IMR-90 (cell line): ENCODE data around the gene TMC1. TPM values are rescaled to one million over a fixed set of nuclear protein-coding genes. Genes with fewer than 3 reads are reported as not detected.

ENCODE experiments used
- ATAC-seq: fragments of 200-7000 bp; cut with Tn5 transposase; 2 replicates; pipeline ENCODE4 v1.9.1; 2020; ENCODE audit warnings: low read depth, mild to moderate bottlenecking, moderate library complexity
- BruUV-seq: library from RNA; stranded (reverse); fragments of 400-500 nt; replicated peaks from 2 replicates; lab custom pipeline; 2021; lab: Mats Ljungman, UMichigan
- CTCF ChIA-PET: fragments of 300-600 bp; formaldehyde crosslinking; extraction: SDS; loops from one replicate; lab custom pipeline; 2021; ENCODE audit warnings: antibody characterized with exemption; lab: Yijun Ruan, JAX
- POLR2A ChIA-PET: fragments of 300-600 bp; sonication (Branson Sonifier 250); formaldehyde crosslinking; loops from one replicate; lab custom pipeline; 2022; ENCODE audit warnings: antibody characterized with exemption; ENCODE audit not compliant: unreplicated experiment; lab: Charles Lee
- DNase-seq: peaks from one replicate; pipeline ENCODE4 v3.0.0; 2013
- H2AFZ ChIP-seq: replicated peaks from 2 replicates; pipeline ENCODE3; 2013; ENCODE audit warnings: low read length, mild to moderate bottlenecking; ENCODE audit not compliant: poor library complexity
- H2AK5ac ChIP-seq: 2 replicates; pipeline ENCODE4 v1.6.1; 2013; ENCODE audit warnings: low read depth, low read length, inconsistent platforms
- H2AK9ac ChIP-seq: replicated peaks from 2 replicates; pipeline ENCODE3; 2013; ENCODE audit warnings: mild to moderate bottlenecking, low read depth, low read length, moderate library complexity; ENCODE audit not compliant: poor library complexity
- H2BK120ac ChIP-seq: 2 replicates; pipeline ENCODE4 v1.6.1; 2013; ENCODE audit warnings: low read depth, low read length, inconsistent platforms
- H2BK15ac ChIP-seq: 3 replicates; pipeline ENCODE4 v1.6.1; 2013; ENCODE audit warnings: low read depth, low read length, inconsistent platforms
- H2BK20ac ChIP-seq: 2 replicates; pipeline ENCODE4 v1.6.1; 2013; ENCODE audit warnings: low read depth, mild to moderate bottlenecking, inconsistent platforms, low read length, moderate library complexity
- H2BK5ac ChIP-seq: 2 replicates; pipeline ENCODE4 v1.6.1; 2013; ENCODE audit warnings: mild to moderate bottlenecking, low read depth, low read length, inconsistent platforms; ENCODE audit not compliant: poor library complexity, severe bottlenecking
- H3K14ac ChIP-seq: replicated peaks from 2 replicates; pipeline ENCODE4 v1.6.1; 2013; ENCODE audit warnings: low read depth, low read length, inconsistent platforms
- H3K18ac ChIP-seq: 2 replicates; pipeline ENCODE4 v1.6.1; 2013; ENCODE audit warnings: low read depth, low read length, control low read depth
- H3K23ac ChIP-seq: 2 replicates; pipeline ENCODE4 v1.6.1; 2013; ENCODE audit warnings: low read depth, low read length, inconsistent platforms
- H3K27ac ChIP-seq: 2 replicates; pipeline ENCODE4 v1.5.1; 2013; ENCODE audit warnings: mild to moderate bottlenecking, control low read depth, low read length; ENCODE audit not compliant: insufficient read depth
- H3K27me3 ChIP-seq: 2 replicates; pipeline ENCODE4 v1.6.1; 2013; ENCODE audit warnings: low read length; ENCODE audit not compliant: control insufficient read depth, insufficient read depth
- H3K36me3 ChIP-seq: 2 replicates; pipeline ENCODE4 v1.6.1; 2013; ENCODE audit warnings: low read length, mixed read lengths; ENCODE audit not compliant: control insufficient read depth, insufficient read depth
- H3K4ac ChIP-seq: 2 replicates; pipeline ENCODE4 v1.6.1; 2013; ENCODE audit warnings: low read depth, low read length, inconsistent platforms
- H3K4me1 ChIP-seq: 2 replicates; pipeline ENCODE4 v1.6.1; 2013; ENCODE audit warnings: low read length, mixed read lengths; ENCODE audit not compliant: control insufficient read depth, insufficient read depth
- H3K4me2 ChIP-seq: 2 replicates; pipeline ENCODE4 v1.6.1; 2013; ENCODE audit warnings: low read depth, mild to moderate bottlenecking, control low read depth, low read length, moderate library complexity
- H3K4me3 ChIP-seq: 2 replicates; pipeline ENCODE4 v1.5.1; 2013; ENCODE audit warnings: low read depth, mild to moderate bottlenecking, control low read depth, low read length, moderate library complexity; ENCODE audit not compliant: insufficient read depth
- H3K56ac ChIP-seq: 2 replicates; pipeline ENCODE4 v1.6.1; 2013; ENCODE audit warnings: low read length, inconsistent platforms; ENCODE audit not compliant: insufficient read depth; ENCODE audit errors: extremely low read depth
- H3K79me1 ChIP-seq, 2 experiments: 2 replicates each; pipeline ENCODE4 v1.6.1; 2013; ENCODE audit warnings: low read length in 2 of 2, inconsistent platforms in 1 of 2, low read depth in 1 of 2
- H3K9ac ChIP-seq: 2 replicates; pipeline ENCODE4 v1.6.1; 2013; ENCODE audit warnings: low read depth, low read length, control low read depth
- H3K9me1 ChIP-seq: 2 replicates; pipeline ENCODE4 v1.6.1; 2013; ENCODE audit warnings: low read length, inconsistent platforms; ENCODE audit not compliant: insufficient read depth
- H3K9me3 ChIP-seq: 2 replicates; pipeline ENCODE4 v1.6.1; 2013; ENCODE audit warnings: low read length; ENCODE audit not compliant: control insufficient read depth, insufficient read depth
- H4K20me1 ChIP-seq: 2 replicates; pipeline ENCODE4 v1.6.1; 2013; ENCODE audit warnings: low read length, inconsistent platforms; ENCODE audit not compliant: insufficient read depth
- H4K5ac ChIP-seq: 2 replicates; pipeline ENCODE4 v1.6.1; 2013; ENCODE audit warnings: mild to moderate bottlenecking, low read depth, low read length, control low read depth
- H4K8ac ChIP-seq, 2 experiments: 2 replicates each; pipeline ENCODE4 v1.6.1; 2013; ENCODE audit warnings: low read depth in 2 of 2, low read length in 2 of 2, control low read depth in 1 of 2, inconsistent platforms in 1 of 2
- H4K91ac ChIP-seq: 2 replicates; pipeline ENCODE4 v1.6.1; 2013; ENCODE audit warnings: low read depth, low read length, inconsistent platforms; ENCODE audit not compliant: insufficient read depth
- BHLHE40 ChIP-seq: fragments of 150-350 bp; IDR thresholded peaks from 2 replicates; pipeline ENCODE4 v1.6.1; 2016; ENCODE audit warnings: mild to moderate bottlenecking, low read depth, low read length
- ELK1 ChIP-seq: fragments of 150-350 bp; IDR thresholded peaks from 2 replicates; pipeline ENCODE4 v1.6.1; 2016; ENCODE audit warnings: low read depth, mild to moderate bottlenecking, low read length, moderate library complexity, borderline replicate concordance
- MAZ ChIP-seq: IDR thresholded peaks from 2 replicates; pipeline ENCODE4 v1.6.1; 2012; ENCODE audit warnings: low read depth, mild to moderate bottlenecking, low read length, improper control_type of control experiment, moderate library complexity, borderline replicate concordance
- RAD21 ChIP-seq: IDR thresholded peaks from 2 replicates; pipeline ENCODE4 v1.6.1; 2012; ENCODE audit warnings: low read length, improper control_type of control experiment
- RCOR1 ChIP-seq: IDR thresholded peaks from 2 replicates; pipeline ENCODE4 v1.6.1; 2012; ENCODE audit warnings: mild to moderate bottlenecking, low read length, improper control_type of control experiment; ENCODE audit not compliant: insufficient replicate concordance
- WGBS, 2 experiments: methylation state at CpG; one replicate each; pipeline versions ENCODE4 v1.1.5 to v1.1.7; 2013; ENCODE audit warnings: missing lambda C conversion rate in 2 of 2; ENCODE audit not compliant: insufficient read length in 1 of 2; ENCODE audit errors: extremely low coverage in 2 of 2; 5-methylcytosine and 5-hydroxymethylcytosine counted together
- dilution Hi-C: fragments of 300-500 bp; cut with HindIII; formaldehyde crosslinking; loops from one replicate; pipeline ENCODE4 v1.14.3; 2018; ENCODE audit warnings: low sequenced_read_pairs; ENCODE audit not compliant: unreplicated experiment
- in situ Hi-C: fragments of 300-500 bp; cut with MboI; formaldehyde crosslinking; loops from 3 replicates; pipeline ENCODE4 v1.14.3; 2019; ENCODE audit warnings: low sequenced_read_pairs, inconsistent platforms, mixed read lengths
- intact Hi-C: fragments of 100-400 bp; cut with micrococcal nuclease; formaldehyde crosslinking; loops from 2 replicates; pipeline ENCODE4 v1.10.0; 2022
- polyA plus RNA-seq, 3 experiments: library from polyadenylated mRNA; depleted of rRNA; stranded (reverse); fragments of >200 nt; gene quantifications; 2 replicates each; pipeline ENCODE4 v1.2.3, GENCODE V29; 2012; ENCODE audit warnings: low replicate concordance in 1 of 3
- total RNA-seq: library from RNA; depleted of rRNA; stranded (reverse); fragments of >200 nt; gene quantifications from 2 replicates; pipeline ENCODE4 v1.2.3, GENCODE V29; 2012

Gene TMC1
- total and polyA plus RNA-seq, 2 of the 4 experiments (the other 2 are of a cell fraction) = not detected

GRCh38 chr9:72590824-72591223, 69.4 kb downstream of the TMC1 start:
- DNase-seq (no peak), ATAC-seq (no peak)
- peaks cover 11% of the 10 kb centered on the region for H3K4me1 ChIP-seq
- TF ChIP-seq RAD21 = no peak
- no peak for TF ChIP-seq MAZ
- TF ChIP-seq RCOR1 = no peak
- TF ChIP-seq BHLHE40 = no peak
- no peak for TF ChIP-seq ELK1
- peak overlapping the region; percentile 57; the same call in 1 of the 2 replicates for H3K14ac ChIP-seq
- peak overlapping the region; percentile 52 for H2AK9ac ChIP-seq
- H4K5ac ChIP-seq = peak overlapping the region; percentile 16; the same call in 1 of the 2 replicates
- peak overlapping the region; percentile 49; the same call in 1 of the 2 replicates for H2AK5ac ChIP-seq
- no peak overlapping the region for H3K4me3 ChIP-seq
- POLR2A ChIA-PET = interaction anchor here (0.5 to 3.7 kb wide), 4 partner anchors 12 to 228 kb away, joined by 3 to 12 read pairs (median 8); partner anchors contain the start of gene ZFAND5
- H3K18ac ChIP-seq = peak overlapping the region; percentile 64
- no peak overlapping the region for H3K56ac ChIP-seq
- H3K9me3 ChIP-seq = no peaks in the 10 kb centered on the region
- H4K91ac ChIP-seq = peak overlapping the region; percentile 62
- H3K27me3 ChIP-seq = no peaks in the 10 kb centered on the region
- H3K79me1 ChIP-seq = peaks cover 0 to 12% of the 10 kb centered on the region in 2 experiments; a peak in 1 of 4 replicates
- H3K27ac ChIP-seq = no peak overlapping the region
- no peaks in the 10 kb centered on the region for H4K20me1 ChIP-seq
- peak overlapping the region; percentile 84; the same call in 1 of the 3 replicates for H2BK15ac ChIP-seq
- no TSS peak for BruUV-seq
- CTCF ChIA-PET = interaction anchor here (0.9 to 1.9 kb wide), 2 partner anchors 113 to 218 kb away, joined by 3 to 5 read pairs; no protein-coding TSS in a partner anchor
- intact Hi-C loops (no loop called here), dilution Hi-C loops (no loop called here), in situ Hi-C loops (loop anchor here (5.0 kb wide), 2 partner anchors 229 to 309 kb away; no protein-coding TSS in a partner anchor)
- no peak overlapping the region for H2AFZ ChIP-seq
- H3K4ac ChIP-seq = peak overlapping the region; percentile 78
- WGBS, 2 experiments = 100% methylated on average over 1 of the region's 3 CpGs; no CpG with 5 or more reads in 1 of the 2 experiments
- no peak overlapping the region for H3K23ac ChIP-seq
- H2BK120ac ChIP-seq = peak overlapping the region; percentile 78
- H4K8ac ChIP-seq = no peak overlapping the region
- no peak overlapping the region for H3K9ac ChIP-seq
- H2BK20ac ChIP-seq = peak overlapping the region; percentile 51; the same call in 1 of the 2 replicates
- H3K36me3 ChIP-seq = no peaks in the 10 kb centered on the region
- H3K9me1 ChIP-seq = peaks cover 9% of the 10 kb centered on the region
- no peak overlapping the region for H3K4me2 ChIP-seq
- H2BK5ac ChIP-seq = no peak overlapping the region
